Transverse colon (tissue), 4 donors: ENCODE data around the gene SMIM21.

Experiments used
- EP300 ChIP-seq: sonication (generic); formaldehyde crosslinking; IDR thresholded peaks from one replicate; pipeline ENCODE4 v1.6.1; 2017; ENCODE audit warnings: antibody characterized with exemption, low read depth
- POLR2A ChIP-seq: fragments of 450-650 bp; IDR thresholded peaks from one replicate; pipeline ENCODE4 v1.6.1; 2016; ENCODE audit warnings: antibody characterized with exemption, mild to moderate bottlenecking, moderate library complexity
- POLR2AphosphoS5 ChIP-seq, 3 donors: sonication (generic); formaldehyde crosslinking; IDR thresholded peaks; one replicate each; pipeline ENCODE4 v1.6.1; 2016; ENCODE audit warnings: antibody characterized with exemption in 3 of 3
- TF ChIP-seq, protein P1 (sequence below), 5 experiments: fragments of 200-600 bp in 3 of 5; fragments of 450-650 bp in 2 of 5; sonication (generic) in 3 of 5; IDR thresholded peaks; 1 replicate in 2 of 5; 2 replicates in 3 of 5; pipeline ENCODE4 v1.5.1; 2016 to 2017; ENCODE audit warnings: antibody characterized with exemption in 5 of 5, inconsistent platforms in 3 of 5, mild to moderate bottlenecking in 2 of 5, moderate library complexity in 1 of 5

GRCh38 chr18:75422341-75422910 is 5.1 kb downstream of the SMIM21 start:
- TF ChIP-seq, protein P1, sequence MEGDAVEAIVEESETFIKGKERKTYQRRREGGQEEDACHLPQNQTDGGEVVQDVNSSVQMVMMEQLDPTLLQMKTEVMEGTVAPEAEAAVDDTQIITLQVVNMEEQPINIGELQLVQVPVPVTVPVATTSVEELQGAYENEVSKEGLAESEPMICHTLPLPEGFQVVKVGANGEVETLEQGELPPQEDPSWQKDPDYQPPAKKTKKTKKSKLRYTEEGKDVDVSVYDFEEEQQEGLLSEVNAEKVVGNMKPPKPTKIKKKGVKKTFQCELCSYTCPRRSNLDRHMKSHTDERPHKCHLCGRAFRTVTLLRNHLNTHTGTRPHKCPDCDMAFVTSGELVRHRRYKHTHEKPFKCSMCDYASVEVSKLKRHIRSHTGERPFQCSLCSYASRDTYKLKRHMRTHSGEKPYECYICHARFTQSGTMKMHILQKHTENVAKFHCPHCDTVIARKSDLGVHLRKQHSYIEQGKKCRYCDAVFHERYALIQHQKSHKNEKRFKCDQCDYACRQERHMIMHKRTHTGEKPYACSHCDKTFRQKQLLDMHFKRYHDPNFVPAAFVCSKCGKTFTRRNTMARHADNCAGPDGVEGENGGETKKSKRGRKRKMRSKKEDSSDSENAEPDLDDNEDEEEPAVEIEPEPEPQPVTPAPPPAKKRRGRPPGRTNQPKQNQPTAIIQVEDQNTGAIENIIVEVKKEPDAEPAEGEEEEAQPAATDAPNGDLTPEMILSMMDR (IDR thresholded peaks at IDR 0.05), result no peak
- TF ChIP-seq POLR2AphosphoS5 (IDR thresholded peaks at IDR 0.05) (no peak), EP300 (no peak), POLR2A (no peak)
